T1000 (cell line): ENCODE measurements around the gene ANKRD27.
"Not testable (repeated sequence)": the region's sequence is repeated elsewhere in the genome, so short reads cannot be mapped to it uniquely, and the experiment has no call there.

Source experiments
- DNase-seq: peaks from one replicate; lab custom pipeline; 2025; ENCODE audit warnings: mixed read lengths; lab: John Stamatoyannopoulos, UW

ANKRD27 gene

GRCh38 chr19:32674931-32675719 is at the start of gene ANKRD27:
ANKRD27 (minus strand) TSS chr19:32675180; CDS start chr19:32659015, 16,165 bp downstream.
- DNase-seq, result peak; percentile 98

GRCh38 chr19:32720936-32721250 is 45.9 kb upstream of the ANKRD27 start:
- no peak for DNase-seq

- no peak for DNase-seq
Observed at GRCh38 chr19:32720216-32720935, 45.4 kb upstream of the ANKRD27 start.

- no peak for DNase-seq
Observed at GRCh38 chr19:32719611-32720059, 44.7 kb upstream of the ANKRD27 start, which contains the start of gene TDRD12. TDRD12 (plus strand) TSS chr19:32719767; CDS start chr19:32720073, 306 bp downstream.

GRCh38 chr19:32718286-32718685 is 43.3 kb upstream of the ANKRD27 start:
- DNase-seq, result no peak

GRCh38 chr19:32717496-32717895 is 42.5 kb upstream of the ANKRD27 start:
- DNase-seq, result no peak

GRCh38 chr19:32716203-32716602 is 41.2 kb upstream of the ANKRD27 start:
- not testable (repeated sequence) for DNase-seq

- DNase-seq, result no peak
Observed at GRCh38 chr19:32711747-32712146, 36.8 kb upstream of the ANKRD27 start.

GRCh38 chr19:32709032-32709431 is 34.1 kb upstream of the ANKRD27 start:
- DNase-seq, result no peak

- DNase-seq, result no peak
Observed at GRCh38 chr19:32708457-32708856, 33.5 kb upstream of the ANKRD27 start.

GRCh38 chr19:32704006-32704405 is 29.0 kb upstream of the ANKRD27 start:
- DNase-seq, result not testable (repeated sequence)

GRCh38 chr19:32702010-32702409 is 27.0 kb upstream of the ANKRD27 start:
- no peak for DNase-seq

GRCh38 chr19:32700129-32700528 is 25.1 kb upstream of the ANKRD27 start:
- peak; percentile 18 for DNase-seq

GRCh38 chr19:32696771-32697170 is 21.8 kb upstream of the ANKRD27 start:
- not testable (repeated sequence) for DNase-seq

GRCh38 chr19:32695506-32695905 is 20.5 kb upstream of the ANKRD27 start:
- DNase-seq, result not testable (repeated sequence)

GRCh38 chr19:32694851-32695250 is 19.9 kb upstream of the ANKRD27 start:
- not testable (repeated sequence) for DNase-seq

GRCh38 chr19:32694316-32694715 is 19.3 kb upstream of the ANKRD27 start:
- not testable (repeated sequence) for DNase-seq

GRCh38 chr19:32693151-32694108 is 18.4 kb upstream of the ANKRD27 start:
- not testable (repeated sequence) for DNase-seq

GRCh38 chr19:32692727-32693061 is 17.7 kb upstream of the ANKRD27 start:
- DNase-seq, result no peak

- DNase-seq, result peak; percentile 56
Observed at GRCh38 chr19:32691952-32692726, 17.2 kb upstream of the ANKRD27 start.

- peak; percentile 83 for DNase-seq
Observed at GRCh38 chr19:32691291-32691951, 16.4 kb upstream of the ANKRD27 start, which contains the start of gene NUDT19. NUDT19 (plus strand) TSS chr19:32691821; CDS start chr19:32691961, 140 bp downstream.
